Skin of body (tissue), 2 donors: ENCODE measurements around the gene SUSD3. TPM values are rescaled to one million over a fixed set of nuclear protein-coding genes. Genes with fewer than 3 reads are reported as not detected.

Experiments used
- DNase-seq: peaks from one replicate; lab custom pipeline; 2025; lab: John Stamatoyannopoulos, UW
- total RNA-seq: library from RNA; depleted of rRNA; stranded (reverse); fragments of >200 nt; gene quantifications from one replicate; pipeline ENCODE4 v1.2.3, GENCODE V29; 2014

SUSD3 gene
- total RNA-seq, 1 donor from 2014 or later: 3.0 TPM

DNA sequence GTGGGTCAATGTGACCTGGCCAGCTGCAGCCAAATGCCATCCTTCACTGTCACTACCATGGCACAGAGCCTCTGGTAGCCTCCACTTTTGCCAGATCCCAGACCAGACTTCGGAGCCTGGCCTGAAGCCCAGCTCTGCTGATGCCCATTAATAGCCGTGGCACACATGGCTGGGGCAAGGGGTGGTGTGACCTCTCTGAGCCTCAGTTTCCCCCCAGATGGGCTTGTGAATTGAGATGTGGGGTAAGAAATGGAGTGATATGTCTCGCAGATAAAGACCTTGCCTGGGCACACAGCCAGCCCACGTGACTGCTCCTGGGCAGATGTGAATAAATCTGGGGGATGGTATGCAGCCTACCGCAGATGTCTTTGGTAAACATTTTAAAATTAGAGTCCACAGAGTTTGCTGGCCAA lies 13.9 kb downstream of the SUSD3 start:
- no peak for DNase-seq

DNA sequence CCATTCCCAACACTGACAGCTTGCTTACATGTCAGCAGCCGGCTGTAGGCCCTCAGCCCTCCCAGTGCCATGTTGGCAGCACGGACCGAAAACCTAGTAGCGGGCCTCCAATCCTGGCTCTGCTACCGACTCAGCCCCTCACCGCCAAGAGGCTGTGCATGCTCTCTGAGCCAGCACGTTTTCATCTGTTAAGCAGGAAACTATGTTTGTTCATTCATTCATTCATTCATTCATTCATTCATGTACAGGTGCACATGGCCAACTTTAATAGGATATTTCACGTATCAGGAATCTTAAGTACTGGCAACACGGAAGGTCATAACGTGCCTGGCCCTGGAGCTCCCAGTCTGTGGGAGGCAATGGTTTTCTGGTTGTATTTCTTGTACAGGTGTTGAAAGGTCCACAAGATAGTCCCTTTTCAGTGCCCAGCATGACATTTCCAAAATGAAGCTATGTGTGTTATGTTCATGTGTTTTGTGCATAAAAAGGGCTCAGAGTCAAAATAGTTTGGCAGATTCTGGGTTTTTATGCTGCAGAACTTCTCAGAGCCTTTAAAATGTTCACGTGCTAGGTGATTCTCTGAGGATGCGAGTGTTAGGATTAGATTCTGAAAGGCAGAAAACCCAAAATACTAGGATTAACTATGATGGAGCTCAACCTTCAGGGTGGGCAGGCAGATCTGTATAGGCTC lies 17.7 kb downstream of the SUSD3 start:
- no peak for DNase-seq

DNA sequence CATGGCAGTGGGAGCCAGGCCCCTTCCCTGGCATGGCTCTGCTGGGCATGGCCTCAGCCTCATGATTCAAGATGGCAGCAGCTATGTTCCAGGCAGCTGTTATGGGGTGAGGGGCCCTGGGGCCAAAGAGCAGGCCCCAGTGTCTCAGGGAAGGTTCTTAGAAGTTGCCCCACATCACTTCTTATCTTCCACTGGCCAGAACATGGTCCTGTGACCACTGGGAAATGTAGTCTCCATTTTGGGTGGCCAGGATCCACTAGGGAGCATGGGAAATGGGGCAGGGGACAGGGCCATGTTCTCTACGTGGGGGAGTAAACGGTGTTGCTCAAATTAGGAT lies 18.3 kb downstream of the SUSD3 start:
- DNase-seq: no peak

DNA sequence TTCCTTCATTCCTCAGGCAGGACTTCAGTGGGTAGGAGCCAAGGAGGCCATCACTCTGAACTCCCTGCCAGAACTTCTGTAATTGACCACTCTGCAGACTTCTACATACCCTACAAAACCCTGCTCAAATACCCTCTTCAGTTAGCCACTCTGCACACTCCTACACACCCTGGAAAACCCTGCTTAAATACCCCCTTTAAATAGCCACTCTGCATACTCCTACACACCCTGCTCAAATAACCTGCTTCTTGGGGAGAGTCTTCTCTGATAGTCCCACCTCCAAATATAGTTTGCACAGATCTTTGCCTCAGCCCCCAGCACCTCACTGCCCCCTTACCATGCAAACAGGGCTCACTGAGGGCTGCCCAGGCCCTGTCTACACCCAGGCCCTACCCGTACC lies 18.9 kb downstream of the SUSD3 start:
- DNase-seq: no peak

DNA sequence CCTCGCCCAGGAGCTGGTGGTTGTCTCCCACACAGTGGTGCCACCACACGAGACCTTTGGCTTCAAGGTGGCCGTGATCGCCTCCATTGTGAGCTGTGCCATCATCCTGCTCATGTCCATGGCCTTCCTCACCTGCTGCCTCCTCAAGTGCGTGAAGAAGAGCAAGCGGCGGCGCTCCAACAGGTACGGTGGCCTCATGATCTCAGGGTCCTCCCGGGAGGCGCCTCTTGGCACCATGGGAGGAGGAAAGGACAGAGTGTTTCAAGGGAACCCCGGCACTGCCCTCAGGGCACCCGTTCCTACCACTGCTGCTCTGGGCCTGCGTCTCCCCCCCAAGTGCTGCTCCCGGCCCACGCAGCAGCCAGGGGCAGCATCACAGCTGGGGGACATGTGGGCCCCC lies 19.3 kb downstream of the SUSD3 start:
- no peak for DNase-seq

DNA sequence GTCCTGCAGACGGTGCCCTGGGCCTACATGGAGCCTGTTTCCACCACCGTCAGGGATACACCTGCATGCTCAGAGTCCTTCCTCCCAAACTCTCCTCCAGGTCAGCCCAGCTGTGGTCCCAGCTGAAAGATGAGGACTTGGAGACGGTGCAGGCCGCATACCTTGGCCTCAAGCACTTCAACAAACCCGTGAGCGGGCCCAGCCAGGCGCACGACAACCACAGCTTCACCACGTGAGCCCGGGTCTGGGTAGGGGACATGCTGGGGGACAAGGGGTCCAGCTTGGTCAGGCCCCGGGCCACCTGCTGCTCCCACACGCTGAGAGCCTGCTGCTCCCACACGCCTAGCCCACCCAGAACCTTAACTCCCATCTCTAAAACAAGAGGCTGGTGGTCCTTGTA lies 20.9 kb downstream of the SUSD3 start:
- DNase-seq: no peak

DNA sequence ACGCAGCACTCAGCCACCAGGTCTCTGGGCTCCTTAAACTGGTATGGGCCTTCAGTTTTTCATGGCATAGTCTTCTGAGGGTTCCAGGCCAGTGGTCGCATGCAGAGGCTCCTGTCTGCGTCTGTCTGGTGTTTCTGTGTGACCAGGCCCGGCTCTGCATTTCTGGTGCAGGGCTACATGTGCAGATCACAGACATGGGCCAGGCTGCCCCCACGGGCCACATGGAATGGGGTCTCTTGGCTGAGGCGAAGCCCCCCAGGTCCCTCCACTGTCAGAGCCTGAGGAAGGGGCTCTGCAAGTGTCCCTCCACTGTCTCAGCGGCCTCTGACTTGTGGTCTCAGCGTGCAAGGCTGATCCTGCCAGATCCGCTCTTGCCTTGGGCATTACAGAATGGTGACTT lies 21.9 kb downstream of the SUSD3 start:
- DNase-seq: no peak

DNA sequence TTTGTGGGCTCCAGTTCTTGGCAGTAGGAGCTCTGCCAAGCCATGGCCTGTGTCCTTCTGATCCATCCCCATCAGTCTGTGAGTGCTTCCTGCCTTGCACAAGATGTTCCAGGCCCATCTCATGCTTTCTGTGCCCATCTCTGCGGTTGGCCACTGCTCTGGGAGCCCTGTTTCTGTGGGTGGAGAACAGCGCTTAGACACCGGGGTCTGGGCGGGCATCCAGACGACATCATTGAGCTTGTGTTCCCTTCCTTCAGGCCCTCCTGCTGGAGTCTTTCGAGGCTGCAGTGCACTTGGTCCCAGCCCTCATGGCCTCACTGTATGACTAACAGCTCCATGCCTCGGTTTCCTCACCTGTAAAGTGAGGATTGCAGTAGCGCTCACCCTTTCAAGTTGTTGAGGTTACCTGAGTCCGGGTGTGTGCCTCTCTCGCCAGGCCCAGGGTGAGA lies 22.6 kb downstream of the SUSD3 start:
- DNase-seq: no peak

DNA sequence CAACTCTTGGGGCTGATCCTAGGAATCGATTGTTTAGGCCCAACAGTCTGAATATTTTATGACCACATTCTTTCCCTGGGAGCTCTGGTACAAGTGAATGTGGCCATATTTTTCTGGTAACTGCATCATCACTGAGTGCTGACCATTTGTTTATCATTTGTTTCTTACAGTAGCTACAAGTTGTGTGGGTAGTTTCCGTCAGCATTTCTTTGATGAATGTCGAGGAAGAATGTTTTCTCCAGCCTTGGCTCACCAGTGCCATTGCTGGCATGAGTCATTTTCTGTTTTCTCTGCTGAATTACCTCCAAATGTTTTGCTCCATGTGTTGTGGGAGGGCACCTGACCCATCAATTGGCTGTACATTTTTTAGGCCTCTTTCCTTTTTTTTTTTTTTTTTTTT lies 23.4 kb downstream of the SUSD3 start:
- no peak for DNase-seq

DNA sequence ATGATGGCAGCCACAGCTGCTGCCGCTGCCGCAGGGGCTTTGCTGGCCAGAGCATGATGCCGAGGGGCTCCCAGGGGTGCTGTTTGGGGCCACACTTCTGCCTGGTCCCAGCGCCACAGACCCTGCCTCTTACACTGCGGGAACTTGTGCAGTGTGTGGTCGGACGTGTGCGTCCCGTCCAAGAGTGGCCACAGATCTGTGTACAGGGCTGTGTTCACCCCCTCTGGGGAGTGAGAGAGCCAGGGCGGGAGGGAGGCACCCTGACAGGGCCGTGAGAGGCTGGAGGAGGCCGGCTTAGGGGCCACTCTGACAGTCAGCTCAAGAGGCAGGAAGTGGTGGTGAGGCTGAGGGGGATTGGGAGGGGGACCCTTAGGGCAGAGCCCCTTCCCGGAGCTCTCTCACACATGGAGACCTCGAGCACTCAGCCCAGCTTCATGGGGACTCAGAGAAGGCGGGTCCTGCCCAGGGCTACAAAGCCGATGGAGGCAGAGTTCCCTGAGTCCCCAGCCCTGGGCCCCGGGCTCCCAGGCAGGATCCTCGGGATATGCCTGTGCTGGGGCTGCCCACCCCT lies 24.4 kb downstream of the SUSD3 start:
- DNase-seq: no peak

DNA sequence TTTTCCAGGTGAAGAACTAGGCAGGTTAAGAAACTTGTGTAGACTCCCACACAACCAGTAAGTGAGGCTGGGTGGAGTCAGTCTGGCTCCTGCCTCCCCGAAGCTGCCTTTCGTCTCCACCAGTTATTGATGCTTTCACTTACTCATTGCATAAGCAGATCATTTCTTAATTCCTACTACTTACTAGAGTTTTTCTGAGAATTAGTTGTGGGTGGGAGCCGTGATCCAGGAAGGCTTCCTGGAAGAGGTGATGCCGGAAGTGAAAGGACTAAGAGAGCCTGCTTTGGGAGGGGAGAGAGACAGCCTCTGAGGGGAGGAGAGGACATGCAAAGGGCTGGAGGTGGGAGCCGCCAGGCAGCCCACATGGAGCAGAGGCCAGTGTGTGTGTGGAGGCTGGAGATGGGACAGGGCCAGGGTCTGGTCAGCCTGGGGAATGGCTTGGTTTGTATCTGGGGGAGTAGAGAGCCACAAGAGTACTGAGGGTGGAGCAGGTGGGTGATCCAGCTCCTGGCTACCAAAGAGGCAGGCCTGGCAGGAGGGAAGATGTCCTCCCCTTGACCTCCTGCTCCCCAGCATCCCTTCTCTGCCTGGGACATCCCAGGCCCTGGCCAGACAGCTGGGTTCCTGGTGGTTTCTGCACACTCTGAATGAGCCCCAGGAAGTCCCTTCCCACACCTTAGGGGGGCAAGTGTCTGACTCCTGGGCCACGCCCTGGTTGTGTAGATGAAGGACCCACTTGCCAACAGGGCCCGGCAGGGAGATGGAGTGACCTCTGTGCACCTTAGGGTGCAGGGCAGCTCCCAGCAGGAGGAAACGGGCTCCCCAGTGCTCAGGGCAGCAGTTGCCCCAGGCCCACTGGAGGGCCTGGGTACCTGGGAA lies 25.3 kb downstream of the SUSD3 start:
- no peak for DNase-seq

DNA sequence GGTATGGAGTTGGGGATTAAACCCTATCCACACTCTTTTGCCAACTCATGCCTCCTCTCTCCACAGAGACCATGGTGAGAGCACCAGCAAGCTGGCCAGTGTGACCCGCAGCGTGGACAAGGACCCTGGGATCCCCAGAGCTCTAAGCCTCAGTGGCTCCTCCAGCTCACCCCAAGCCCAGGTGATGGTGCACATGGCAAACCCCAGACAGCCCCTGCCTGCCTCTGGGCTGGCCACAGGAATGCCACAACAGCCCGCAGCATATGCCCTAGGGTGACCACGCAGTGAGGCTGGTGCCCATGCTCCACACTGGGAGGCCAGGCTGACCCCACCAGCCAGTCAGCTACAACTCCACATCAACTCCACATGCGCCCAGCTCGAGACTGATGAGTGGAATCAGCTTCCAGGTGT lies 26.0 kb downstream of the SUSD3 start:
- DNase-seq: no peak

DNA sequence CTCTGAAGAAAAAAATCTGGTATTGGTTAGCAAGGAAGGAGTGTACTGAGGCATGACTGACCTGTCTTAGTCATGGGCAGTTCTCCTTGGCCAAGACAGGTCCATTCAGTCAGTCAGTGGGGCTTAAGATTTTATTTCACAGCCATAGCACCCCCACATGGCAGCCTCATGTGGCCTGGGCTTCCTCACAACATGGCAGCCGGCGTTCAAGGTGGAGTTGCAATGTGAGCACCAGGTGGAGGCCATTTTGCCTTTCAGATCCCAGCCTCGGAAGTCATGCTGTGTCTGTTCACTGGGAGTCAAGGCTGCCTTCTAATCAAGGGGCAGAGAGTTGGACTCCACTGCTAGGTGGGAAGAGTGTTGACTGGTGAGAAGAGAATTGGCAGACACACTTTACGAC lies 27.2 kb downstream of the SUSD3 start:
- no peak for DNase-seq

DNA sequence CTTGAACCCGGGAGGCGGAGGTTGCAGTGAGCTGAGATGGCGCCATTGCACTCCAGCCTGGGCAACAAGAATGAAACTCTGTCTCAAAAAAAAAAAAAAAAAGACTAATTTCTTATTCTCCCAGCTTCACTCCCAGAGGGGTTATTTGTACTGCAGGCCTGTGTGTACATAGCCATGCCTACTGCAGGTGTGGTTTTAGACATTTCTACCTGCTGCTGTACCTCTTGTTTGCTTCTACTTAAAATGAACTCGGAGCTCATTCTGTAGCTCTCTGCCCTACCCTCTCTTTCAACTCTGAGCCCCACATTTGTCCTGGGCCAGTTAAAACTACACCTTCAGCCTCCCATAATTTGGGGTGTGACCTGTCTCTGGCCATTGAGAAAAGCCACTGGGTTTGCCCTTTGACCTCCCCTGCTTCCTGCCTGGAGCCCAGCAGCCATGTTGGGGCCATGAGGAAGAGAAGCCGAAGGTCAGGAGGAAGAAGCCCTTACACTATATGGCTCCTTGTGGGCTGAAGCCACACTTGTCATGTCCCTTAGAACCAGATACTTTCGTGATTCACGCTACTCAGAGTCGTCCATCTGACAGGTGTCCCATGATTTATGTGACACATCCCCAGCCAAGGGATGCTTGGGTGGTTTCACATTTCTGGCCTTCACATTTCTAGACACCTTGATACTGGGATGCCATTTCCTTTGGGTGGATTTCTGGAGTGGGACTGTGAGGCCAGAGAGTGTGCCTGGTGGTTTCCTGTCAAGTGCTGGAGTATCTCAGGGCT lies 28.1 kb downstream of the SUSD3 start:
- no peak for DNase-seq

DNA sequence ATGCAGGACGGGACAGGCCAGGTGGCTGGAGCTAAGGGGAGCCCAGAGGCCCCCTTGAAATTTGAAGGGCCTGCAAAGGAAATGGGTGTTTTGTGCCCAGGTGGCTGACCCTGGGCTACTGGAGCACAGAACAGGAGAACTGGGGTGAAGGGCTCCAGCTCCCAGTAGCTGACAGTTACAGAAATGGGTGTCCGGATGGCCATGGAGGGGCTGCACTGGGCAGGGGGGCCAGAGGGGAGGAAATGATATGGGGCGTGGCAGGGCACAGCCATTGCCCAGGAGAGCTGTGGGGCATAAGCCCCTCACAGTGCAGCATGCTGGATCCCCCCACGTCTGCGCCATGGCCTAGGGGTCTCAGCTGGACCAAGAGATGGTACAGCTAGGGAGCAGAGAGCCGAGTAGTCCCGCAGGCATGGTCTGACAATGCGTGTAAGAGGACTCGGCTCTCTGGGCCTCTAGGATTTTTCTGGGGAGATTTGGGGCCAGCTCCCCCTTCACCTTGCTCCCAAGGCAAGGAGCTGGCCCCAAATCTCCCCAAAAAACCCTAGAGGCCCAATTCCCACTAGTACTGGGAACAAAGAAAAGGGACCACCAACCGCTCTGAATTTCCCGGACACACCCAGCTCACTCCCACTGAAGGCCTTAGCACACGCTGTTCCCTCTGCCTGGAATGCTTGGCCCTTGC lies 29.6 kb downstream of the SUSD3 start:
- DNase-seq: no peak

DNA sequence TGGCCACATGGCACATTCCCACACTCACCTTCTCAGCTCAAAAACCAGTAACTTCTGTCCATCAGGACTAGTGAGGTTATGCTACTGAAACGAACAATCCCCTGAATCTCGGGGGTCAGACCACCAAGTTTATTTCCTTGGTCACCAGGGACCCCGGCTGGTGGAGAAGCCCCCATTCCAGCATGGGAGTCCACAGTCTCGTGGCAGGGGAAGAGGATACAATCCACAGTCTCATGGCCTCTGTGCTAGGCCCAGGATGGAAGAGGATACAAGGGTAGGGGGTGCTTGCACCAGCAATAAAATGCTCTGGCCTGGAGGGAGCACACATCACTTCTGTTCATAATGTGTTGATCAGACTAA lies 30.1 kb downstream of the SUSD3 start:
- DNase-seq: no peak

DNA sequence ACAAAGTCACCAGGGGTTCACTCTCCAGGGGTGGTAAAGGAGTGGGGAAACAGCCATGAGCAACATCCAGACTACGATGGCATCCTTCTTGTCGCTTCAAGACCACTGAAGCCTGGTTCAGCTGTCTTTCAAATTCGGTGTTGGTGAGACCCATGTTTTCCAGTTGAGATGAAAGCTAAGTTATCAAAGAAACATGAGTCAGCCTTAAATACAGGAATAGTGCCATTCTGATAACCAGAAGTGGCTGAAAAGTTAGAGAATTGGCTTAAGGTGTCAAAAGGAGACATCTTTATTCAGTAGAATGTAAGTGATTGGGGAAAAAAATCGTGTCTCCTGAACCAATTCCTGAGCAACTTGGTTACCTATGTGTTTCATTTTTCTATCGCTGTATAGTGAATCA lies 30.5 kb downstream of the SUSD3 start:
- no peak for DNase-seq

DNA sequence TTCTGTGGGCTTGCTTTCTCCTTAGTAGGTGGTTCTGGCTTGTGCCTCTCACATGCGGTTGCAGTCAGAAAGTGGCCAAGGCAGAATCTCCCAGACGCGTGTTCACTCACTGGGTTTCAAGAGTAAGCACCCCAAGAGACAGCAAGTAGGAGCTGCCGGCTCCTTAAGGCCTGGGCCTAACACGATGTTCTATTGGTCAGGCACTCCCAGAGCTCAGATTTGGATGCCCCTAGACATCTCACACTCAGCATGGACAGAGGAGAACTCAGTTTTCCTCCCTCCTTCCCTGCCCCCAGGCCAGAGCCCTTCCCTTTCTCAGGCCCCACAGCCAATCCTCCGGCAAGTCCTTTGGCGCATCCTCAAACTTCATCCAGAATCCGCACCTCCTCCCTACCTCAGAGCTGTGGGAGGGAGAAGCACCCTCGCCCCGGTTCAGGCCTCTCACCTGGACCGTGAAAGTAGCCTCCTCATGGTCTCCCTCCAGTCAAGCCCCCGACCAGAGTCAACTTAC lies 31.0 kb downstream of the SUSD3 start:
- DNase-seq: no peak

DNA sequence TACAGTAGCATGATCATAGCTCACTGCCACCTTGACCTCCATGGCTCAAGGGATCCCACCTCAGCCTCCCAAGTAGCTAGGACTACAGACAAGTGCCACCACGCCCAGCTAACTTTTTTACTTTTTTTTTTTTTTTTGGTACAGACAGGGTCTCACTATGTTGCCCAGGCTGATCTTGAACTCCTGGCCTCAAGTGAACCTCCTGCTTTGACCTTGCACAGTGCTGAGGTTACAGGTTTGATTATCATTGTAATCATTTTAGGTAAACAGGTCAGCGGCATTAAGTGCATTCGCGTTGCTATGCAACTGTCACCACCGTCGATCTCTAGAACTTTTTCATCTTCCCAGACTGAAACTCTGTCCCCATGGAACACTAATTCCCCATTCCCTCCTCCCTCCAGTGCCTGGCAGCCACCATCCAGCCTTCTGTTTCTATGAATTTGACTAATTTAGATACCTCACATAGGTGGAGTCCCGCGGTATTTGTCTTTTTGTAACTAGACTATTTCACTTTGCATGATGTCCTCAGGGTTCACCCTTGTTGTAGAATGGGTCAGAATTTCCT lies 31.7 kb downstream of the SUSD3 start:
- no peak for DNase-seq

DNA sequence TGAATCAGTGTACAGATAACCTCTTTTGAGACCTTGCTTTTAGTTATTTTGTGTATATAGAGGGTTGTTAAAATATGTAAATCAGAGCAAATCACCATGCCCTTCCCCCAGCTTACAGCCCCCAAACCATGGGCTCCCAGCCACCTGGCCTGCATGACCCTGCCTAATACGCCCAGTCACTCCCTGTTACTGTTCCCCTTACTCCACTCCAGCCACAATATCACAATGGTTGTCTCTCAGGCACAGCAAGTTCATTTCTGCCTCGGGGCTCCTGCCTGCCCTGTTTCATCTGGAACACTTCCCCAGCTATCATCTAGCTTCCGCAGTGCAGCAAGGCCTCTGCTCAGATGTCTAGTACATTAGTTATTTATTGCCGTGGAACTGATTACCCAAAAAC lies 32.6 kb downstream of the SUSD3 start:
- DNase-seq: no peak
